Measurements from ENCODE around the gene ZNF790.
"Not testable (repeated sequence)": the region's sequence is repeated elsewhere in the genome, so short reads cannot be mapped to it uniquely, and the experiment has no call there.

The ZNF790 gene

DNA sequence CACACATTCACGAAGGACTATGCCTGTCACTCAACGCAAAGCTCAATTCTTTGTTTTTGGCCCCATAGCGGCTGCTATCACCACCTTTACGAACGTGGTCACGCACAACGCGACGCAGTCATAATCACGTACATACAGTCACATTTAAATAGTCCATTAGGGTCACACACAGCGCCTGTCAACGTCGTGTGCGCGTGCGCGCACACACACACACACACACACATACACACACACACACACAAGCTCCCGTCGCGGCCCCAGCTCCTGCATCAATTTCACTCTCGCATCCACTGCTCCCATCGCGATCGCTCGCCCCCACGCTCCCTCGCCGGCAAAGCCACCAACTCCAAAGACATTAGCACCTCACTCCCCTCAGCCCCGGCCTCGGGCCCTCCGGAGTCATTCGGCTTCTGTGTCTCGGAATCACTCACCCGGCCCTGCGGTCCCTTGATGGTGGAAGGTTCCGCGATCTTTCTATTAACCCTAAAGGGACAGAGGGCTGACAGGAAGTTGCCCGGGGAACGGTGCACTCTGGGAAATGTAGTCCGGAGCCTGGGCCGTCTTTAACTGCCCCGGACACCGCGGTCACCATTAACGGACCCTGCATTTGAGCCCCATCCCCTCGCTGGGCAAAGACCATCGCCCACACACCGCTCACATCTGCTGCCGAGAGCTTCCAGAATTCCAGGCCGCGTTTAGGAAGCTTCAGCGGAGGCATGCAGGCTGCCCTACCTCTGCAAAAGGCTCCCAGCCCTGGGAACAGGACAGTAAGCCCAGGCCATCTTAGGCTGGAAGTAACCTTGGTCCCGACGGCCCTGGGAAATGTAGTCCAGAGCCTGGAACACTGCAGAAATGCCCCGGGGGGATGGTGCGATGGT lies at the start of gene ZNF790:
ZNF790 (minus strand) TSS at position 482 of the 878 bp plus-strand sequence. CDS start 12,768 bp downstream, outside the sequence.
- DNase-seq = peak; percentile 69 to 80

DNA sequence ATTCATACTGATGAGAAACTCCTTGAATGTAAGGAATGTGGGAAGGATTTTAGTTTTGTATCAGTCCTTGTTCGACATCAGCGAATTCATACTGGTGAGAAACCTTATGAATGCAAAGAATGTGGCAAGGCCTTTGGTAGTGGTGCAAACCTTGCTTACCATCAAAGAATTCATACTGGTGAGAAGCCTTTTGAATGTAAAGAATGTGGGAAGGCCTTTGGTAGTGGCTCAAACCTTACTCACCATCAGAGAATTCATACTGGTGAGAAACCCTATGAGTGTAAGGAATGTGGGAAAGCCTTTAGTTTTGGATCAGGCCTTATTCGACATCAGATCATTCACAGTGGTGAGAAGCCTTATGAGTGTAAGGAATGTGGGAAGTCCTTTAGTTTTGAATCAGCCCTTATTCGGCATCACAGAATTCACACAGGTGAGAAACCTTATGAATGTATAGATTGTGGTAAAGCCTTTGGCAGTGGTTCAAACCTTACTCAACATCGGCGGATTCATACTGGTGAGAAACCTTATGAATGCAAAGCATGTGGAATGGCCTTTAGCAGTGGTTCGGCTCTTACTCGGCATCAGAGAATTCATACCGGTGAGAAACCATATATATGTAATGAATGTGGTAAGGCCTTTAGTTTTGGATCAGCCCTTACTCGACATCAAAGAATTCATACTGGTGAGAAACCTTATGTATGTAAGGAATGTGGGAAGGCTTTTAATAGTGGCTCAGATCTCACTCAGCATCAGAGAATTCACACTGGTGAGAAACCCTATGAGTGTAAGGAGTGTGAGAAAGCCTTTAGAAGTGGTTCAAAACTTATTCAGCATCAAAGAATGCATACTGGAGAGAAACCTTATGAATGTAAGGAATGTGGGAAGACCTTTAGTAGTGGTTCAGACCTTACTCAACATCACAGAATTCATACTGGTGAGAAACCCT lies 39.1 kb upstream of the ZNF790 start:
- DNase-seq = no peak

DNA sequence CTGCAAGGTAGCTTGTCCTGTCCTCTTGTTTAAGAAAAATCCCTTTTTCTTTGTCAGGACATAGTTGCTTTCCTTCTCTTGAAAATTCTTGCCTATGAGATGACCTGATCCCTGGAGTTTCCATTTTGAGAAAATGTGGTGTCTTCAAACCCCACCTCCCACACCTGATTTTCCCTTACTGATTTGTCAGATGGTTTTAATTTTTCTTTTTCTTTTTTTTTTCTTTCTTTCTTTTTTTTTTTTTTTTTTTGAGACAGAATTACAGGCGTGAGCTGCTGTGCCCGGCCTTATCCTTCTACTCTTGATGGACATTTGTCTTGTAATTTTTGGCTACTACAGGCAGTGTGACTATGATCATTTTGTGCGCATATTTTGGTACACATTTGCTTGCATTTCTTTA lies 13.7 kb upstream of the ZNF790 start:
- no peak for DNase-seq

DNA sequence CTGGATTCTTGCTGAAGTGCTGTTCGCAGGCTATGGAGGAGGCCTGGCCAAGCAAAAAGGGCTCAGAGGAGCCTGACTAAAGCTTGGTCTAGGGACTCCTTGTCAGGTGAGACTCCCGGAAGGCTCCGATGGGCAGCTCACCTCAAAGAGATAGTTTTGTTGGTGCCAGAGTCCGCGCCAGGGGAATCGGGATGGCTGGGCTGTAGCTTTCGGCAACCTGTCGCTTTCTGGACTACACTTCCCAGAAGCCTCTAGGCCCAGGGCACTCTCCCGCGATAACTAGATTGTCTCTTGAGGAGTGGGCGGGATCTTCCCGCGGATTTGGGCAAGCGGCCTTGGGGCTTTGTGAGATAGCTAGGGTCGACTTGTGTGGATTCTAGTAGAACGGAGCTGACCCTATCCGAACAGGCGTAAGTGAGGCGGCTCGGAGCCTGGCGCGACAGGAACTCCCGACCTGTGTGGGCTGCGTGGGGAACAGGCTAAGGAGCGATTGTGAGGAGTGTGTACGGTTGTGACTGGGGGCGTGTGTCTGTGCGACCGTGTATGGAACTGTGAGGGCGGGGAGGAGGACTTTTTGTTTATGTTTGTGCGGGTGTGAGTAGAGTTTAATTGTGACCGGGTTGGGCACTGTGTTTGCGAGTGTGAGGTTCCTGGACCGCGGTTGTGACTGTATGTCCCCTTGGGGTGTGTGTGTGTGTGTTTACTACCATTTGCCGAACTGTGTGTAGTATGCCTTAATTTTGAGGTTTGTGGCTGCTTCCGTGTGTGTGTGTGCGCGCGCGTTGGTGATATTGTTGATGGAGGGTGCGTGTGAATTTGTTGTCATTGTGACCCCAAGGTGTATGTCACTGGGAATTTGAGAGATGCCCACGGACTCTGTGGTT lies 12.6 kb upstream of the ZNF790 start, which contains the start of gene ZNF345:
ZNF345 (plus strand) TSS at position 318 of the 884 bp plus-strand sequence. CDS start 25,955 bp downstream, outside the sequence.
- DNase-seq = peak; percentile 63 to 69

DNA sequence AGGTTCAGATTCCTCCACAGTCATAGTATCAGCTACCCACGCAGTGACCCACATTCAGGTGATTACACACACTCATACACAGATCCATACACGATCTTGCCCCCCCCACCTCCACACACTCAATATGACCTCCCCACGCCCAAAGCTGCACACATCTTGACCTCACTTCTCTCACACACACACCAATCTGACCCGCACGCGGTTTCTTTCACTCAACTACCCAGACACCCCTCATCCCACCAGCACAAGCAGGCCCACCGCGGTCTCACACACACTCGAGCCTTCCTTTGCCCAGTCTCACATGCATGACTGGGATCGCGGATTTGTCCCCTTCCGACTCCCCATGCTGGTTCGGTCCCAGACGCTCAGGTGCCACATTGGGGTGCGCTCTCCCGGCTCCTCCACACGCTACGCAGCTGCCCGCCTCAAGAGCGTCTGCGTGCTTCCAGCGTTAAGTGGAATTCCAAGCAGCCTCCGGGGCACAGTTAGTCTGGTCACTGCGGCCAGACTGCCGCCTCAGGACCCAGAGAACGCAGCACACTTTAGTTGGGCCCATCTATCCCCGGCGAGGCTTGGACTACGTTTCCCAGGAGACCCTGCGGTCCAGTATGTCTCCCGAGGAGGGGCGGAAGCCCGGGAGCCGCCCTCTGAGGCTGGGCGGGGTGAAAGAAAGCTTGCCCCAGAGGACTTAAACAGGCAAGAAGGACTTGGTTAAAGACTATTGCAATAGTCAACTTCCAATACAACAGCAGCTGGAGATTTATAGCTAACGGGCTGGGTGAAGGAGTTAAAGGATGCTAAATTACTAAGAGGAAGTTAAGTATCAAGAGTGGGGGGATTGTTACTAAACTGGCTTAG lies 11.7 kb upstream of the ZNF790 start:
- DNase-seq = peak; percentile 27 to 59

DNA sequence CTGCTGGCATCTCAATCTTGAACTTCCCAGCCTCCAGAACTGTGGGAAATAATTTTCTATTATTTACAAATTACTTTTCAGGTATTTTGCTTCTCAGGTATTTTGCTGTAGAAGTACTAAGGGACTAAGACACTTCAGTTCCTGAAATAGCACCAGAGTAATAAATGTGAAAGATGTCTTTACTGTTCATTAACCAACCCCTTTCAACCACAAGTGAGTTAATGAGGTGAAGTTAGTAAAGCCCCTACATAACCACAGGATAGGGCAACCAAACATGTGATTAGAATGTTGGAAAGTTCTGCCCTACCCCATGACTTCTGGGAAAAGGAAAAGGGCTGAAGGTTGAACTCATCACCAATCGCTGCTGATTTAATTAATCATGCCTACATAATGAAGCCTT lies 9.8 kb upstream of the ZNF790 start:
- DNase-seq = no peak

DNA sequence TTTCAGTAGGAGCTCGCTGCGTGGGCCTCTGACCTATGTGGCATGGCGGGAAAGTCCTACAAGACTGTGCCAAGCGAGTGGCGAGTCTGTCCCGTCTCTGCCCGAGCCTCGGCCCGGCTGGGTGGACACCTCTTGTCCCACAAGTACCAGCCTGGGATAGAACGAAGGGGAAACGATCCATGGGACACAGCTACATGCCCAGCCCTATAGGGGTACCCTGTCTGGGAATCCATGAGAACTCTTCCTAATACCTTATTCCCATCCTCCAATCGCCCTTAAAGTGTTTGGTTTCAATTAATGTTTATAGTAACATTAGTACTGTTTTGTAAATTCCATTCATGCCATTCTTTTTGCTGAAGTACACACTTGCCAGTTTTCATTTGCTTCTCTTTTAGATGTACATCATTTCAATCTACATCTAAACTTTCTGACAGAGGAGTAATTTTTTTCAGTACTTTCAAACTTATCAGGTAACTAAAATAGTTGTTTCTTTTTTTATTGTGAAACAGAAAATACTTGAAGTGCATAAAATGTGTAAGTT lies 667 bp upstream of the ZNF790 start:
- DNase-seq = no peak

DNA sequence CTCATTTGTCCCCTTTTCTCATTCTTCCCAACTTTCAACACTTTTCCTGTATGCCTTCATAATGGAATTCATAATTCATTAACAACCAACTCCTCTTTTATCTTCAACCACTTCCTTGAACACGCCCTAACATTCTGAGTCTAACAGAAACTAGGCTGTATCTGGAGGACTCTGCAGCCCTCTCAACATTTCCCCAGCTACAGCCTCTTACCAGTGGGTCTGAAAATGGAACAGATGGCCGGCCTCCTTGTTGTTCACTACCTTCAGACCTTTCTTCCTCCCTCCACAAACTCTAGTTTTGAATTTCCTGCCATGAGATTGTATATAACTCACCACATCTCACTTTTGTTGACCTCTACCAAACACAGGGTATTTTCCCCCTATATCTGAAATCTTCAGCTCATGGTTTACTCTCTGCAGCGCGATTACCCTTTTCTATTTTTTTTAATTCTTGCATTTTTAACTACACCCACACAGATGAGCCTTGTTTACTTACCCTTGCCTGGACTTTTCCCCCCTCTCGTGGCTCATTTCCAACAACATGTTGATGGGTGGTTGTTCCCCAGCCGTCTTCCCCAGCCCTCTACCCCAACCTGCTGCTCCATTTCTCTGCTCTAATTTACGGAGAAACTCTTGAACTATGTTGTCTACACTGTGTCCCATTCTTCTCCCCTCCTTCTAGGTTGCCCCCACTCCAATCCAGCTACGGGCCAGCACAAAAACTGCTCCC lies 846 bp downstream of the ZNF790 start:
- DNase-seq = no peak

DNA sequence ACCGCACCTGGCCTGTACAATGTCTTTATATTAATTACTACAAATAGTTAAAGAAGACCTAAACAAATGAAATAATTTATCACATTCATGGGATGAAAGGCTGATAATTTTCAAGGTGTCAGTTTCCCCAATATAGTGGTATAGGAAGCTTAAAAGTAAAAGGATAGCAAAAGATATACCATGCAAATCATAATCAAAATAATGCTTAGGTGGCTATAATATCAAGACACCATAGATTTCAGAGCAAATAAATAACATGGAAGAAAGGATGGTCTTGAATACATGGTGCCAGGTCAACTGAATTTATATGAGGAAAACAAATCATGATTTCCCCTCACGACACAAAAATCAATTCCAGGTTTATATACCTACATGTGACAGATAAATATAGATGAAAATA lies 4.8 kb downstream of the ZNF790 start:
- no peak for DNase-seq

DNA sequence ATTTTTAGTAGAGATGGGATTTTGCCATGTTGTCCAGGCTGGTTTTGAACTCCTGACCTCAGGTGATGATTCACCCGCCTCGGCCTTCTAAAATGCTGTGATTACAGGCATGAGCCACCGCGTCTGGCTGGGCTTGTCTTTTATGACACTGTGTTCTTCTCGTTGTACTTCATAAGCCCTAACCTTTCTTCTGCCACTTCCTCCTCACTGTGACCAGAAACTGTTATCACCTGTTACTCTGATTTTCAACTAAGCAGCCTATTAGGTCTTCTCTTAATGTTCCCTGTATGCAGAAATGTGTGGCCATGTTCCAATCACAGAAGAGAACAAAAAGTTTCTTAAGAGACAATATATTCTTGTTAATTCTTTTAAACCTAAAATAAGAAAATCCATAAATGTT lies 16.4 kb downstream of the ZNF790 start:
- DNase-seq = no peak

DNA sequence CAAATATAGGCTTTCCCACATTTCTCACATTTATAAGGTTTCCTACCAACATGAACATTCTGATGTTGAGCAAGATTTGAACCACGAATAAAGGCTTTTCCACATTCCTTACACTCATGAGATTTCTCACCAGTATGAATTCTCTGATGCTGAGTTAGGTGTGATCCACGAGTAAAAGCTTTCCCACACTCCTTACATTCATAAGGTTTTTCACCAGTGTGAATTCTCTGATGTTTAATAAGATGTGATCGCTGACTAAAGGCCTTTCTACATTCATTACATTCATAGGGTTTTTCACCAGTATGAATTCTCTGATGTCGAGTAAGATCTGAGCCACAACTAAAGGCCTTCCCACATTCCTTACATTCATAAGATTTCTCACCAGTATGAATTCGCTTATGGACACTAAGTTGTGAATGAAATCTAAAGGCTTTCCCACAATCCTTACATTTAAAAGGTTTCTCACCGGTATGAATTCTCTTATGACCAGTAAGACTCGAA lies 19.0 kb downstream of the ZNF790 start:
- DNase-seq = no peak

DNA sequence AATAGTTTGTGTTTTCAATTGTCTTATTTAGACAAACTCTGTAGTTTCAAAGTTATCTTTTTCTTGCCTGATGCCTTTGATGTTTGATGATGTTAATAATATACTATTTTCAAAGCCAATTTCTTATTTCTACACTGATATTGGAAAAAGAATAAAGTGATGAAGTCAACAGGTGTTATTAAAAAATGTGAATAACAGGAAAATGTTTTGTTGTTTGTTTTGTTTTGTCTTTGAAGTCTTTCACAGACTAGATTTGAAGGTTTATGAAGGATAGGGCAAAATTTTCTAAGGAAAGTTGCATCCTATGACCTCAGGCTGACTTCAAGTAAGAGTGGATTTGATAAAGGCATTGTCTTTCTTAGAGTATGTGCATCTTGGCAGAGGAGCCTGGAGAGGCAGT lies 31.2 kb downstream of the ZNF790 start:
- DNase-seq = no peak

DNA sequence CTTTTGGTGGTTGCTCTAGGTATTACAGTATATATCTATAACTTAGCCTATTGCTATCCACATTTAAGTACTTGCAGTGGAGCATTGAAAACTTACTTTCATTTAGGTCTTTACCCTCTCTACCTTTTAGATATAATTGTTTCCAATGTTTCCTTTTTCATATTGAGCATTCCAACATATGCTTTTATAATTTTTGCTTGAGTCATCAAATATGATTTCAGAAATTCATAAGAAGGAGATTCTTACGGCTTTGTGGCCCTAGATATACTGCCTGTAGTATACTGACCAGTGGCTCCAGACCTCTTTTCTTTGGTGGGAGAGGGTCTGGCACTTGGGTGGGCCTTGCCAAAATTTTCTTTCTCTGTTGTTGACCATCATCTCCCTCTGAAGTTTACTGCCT lies 32.8 kb downstream of the ZNF790 start:
- no peak for DNase-seq

DNA sequence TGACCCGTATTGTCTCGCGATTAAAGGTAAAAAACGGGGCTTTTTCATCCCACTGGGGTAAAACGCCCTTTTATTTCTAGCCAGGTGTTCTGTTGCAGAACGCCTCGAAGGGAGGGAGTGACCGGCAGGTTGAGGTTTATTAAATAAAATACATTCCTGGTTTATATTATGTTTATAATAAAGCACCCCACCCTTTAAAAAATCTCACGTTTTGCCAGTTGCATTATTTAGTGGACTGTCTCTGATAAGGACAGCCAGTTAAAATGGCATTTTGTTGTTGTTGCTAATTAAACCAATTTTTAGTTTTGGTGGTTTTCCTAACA lies 40.4 kb downstream of the ZNF790 start:
- no peak for DNase-seq

DNA sequence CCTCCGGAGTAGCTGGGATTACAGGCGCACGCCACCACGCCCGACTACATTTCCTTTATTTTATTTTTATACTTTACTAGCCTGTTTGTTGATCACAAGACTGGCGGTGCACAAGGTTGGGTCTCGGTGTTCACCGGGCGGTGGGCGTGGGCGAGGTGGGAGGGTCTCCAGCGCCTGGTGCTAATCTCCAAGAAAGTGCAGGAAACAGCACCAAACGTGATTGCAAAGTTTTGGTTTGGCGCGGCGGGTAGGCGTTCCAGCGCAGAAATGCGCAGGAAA lies 41.5 kb downstream of the ZNF790 start:
- no peak for DNase-seq

DNA sequence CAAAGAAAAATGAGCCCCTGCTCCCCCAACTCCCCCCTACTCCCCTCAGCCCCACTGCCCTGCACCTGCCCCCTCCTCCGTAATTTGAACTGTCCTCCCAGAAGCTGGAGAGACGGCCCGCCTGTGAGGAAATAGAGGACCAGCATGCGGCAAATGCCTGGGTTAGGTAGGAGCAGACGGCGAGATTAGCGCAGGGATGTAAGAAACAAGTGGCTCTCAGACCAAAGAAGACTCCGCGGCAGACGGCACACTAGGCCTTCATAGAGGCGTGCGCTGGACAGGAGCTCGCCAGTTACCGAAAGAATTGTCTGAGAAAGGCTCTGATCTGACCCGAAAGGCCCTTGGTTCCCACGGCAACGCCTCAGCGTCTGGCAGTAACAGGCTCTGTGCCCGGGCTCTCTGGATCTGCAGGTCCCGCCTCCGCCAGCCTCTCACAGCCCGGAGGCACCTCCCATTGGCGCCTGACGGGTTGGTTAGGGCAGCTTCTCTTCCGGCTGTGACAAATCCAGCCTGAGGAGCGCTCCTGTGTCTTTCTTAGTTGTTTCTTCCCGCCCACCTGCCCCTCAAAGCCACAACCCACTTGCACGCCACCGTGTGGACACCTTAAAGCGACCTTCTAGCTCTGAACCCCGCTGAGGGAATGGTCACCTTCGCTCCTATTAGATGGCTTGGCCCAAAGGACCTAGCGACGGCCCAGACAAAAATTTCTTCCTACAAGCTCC lies 46.6 kb downstream of the ZNF790 start:
- not testable (repeated sequence) for DNase-seq

DNA sequence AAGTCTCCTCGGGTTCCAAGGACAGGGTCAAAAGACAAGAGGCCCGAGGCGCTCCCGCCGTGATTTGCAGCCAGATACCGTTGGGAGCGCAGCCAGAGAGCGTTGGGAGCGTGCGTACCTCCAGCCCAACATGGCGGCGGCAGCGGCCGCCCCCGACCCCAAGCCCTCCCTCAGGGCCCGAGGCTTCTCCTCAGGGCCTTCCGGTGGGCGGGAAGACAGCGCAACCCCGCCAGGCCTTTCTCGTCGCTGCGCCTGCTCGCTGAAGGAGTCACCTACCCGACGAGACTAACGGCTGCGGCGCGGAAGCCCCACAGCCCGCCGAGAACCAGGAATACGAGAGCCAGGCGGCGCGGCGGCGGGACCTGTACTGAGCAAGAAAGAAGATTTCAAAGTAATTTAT lies 62.4 kb downstream of the ZNF790 start:
- DNase-seq = no peak

DNA sequence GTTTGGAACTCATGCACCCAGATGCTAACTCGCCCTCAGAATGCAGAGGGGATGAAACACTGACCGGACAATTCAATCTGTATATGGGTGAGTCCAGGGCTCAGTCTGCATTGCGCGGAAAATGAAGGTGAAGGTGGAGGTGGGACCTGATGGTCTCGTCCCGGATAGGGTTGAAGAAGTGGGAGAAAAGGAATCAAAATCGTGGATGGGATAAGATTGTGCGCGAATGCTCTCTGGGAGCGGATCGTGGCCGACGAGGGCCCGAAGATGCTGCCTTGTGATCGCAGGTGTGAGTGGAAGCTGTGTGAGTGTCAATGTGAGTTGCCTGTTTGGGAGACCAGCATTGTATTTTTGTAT lies 65.0 kb downstream of the ZNF790 start:
- DNase-seq = no peak

DNA sequence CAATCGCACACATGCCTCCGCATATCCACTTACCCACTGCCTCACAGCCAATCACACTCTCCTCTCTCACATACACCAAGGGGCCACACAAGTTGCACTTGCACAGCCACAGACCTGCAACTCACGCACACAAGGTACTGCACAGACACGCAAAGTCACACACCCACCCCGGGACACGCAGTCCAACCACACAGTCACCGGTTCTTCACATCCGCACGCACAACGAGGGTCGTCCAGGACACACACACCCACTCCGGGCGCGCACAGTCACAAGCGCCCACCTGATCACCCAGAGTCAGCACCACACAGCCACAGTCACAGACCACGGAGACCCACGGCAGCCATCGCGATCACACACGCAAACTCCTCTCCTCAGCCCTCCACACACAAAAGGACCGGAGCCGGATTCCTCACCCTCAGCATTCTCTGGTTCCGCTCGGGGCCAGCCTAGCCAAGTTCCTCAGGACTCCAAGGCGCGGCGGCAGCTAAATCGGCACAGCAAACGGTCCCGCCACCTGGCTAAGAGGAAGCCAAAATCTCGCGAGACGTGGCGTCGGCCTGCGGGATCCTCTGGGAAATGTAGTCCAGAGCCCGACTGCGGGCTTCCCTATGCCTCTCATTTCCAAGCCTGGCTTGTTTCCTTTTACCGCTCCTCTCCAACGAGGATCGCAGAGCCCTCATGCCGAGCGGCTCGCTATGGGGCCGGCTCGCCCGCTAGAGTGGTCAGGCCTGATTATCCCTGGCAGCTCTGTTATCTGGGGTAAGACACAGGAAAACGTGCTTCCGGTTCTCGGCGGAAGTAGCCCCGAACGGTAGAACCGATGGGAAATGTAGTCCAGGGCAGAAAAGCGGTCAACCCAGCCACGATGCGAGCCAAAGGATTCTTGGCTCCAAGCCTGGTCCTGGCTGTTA lies 65.6 kb downstream of the ZNF790 start, which contains the start of gene ZNF850:
ZNF850 (minus strand) TSS at position 497 of the 912 bp plus-strand sequence. CDS start 10,201 bp downstream, outside the sequence.
- peak; percentile 56 to 88 for DNase-seq
